Gastroesophageal sphincter (tissue), 4 donors: ENCODE results near the gene FRMD1. TPM values are rescaled to one million over a fixed set of nuclear protein-coding genes. Genes with fewer than 3 reads are reported as not detected.

Experiments used
- ATAC-seq: fragments of 150-250 bp; one replicate; pipeline ENCODE4 v1.9.1; 2016; ENCODE audit warnings: mild to moderate bottlenecking, moderate library complexity
- H3K27ac ChIP-seq, 4 donors: fragments of 200-600 bp; sonication (generic) in 3 of 4; 1 replicate in 3 of 4; 2 replicates in 1 of 4; pipeline ENCODE4 v1.5.1; 2016 to 2019
- H3K27me3 ChIP-seq: fragments of 200-600 bp; sonication (generic); one replicate; pipeline ENCODE4 v1.5.1; 2019
- H3K36me3 ChIP-seq, 2 donors: fragments of 200-600 bp; sonication (generic); one replicate each; pipeline ENCODE4 v1.5.1; 2019; ENCODE audit warnings: control low read depth in 1 of 2
- H3K4me1 ChIP-seq, 3 donors: fragments of 200-600 bp; sonication (generic); 1 replicate in 2 of 3; 2 replicates in 1 of 3; pipeline ENCODE4 v1.5.1; 2016 to 2019; ENCODE audit warnings: control low read depth in 2 of 3
- H3K4me3 ChIP-seq, 2 donors: fragments of 200-600 bp; sonication (generic); one replicate each; pipeline ENCODE4 v1.5.1; 2019; ENCODE audit warnings: mild to moderate bottlenecking in 1 of 2, moderate library complexity in 1 of 2
- H3K9me3 ChIP-seq, 3 donors: fragments of 200-600 bp; sonication (generic); one replicate each; pipeline ENCODE4 v1.5.1; 2017 to 2019; ENCODE audit warnings: control low read depth in 2 of 3
- CTCF ChIP-seq, 4 experiments: fragments of 200-600 bp in 2 of 4; fragments of 450-650 bp in 2 of 4; sonication (generic) in 1 of 4; IDR thresholded peaks; one replicate each; pipeline ENCODE4 v1.5.1; 2017 to 2019; ENCODE audit warnings: antibody characterized with exemption in 4 of 4, mild to moderate bottlenecking in 2 of 4, moderate library complexity in 2 of 4
- EP300 ChIP-seq: sonication (generic); formaldehyde crosslinking; IDR thresholded peaks from one replicate; pipeline ENCODE4 v1.6.1; 2017; ENCODE audit warnings: antibody characterized with exemption, mild to moderate bottlenecking
- POLR2A ChIP-seq, 2 donors: fragments of 450-650 bp; IDR thresholded peaks; one replicate each; pipeline ENCODE4 v1.6.1; 2017; ENCODE audit warnings: antibody characterized with exemption in 2 of 2, mild to moderate bottlenecking in 2 of 2, moderate library complexity in 1 of 2
- POLR2AphosphoS5 ChIP-seq: sonication (generic); formaldehyde crosslinking; IDR thresholded peaks from one replicate; pipeline ENCODE4 v1.6.1; 2017; ENCODE audit warnings: antibody characterized with exemption
- WGBS, 2 donors: methylation state at CpG; one replicate each; pipeline ENCODE4 v1.1.5; 2018; ENCODE audit warnings: low coverage in 1 of 2; 5-methylcytosine and 5-hydroxymethylcytosine counted together
- total RNA-seq, 4 donors: library from RNA; depleted of rRNA; stranded (reverse); fragments of >200 nt; gene quantifications; one replicate each; pipeline ENCODE4 v1.1.0, GENCODE V29; 2016

FRMD1 gene
- total RNA-seq, 4 donors from 2014 or later: 0.10 to 0.54 (median 0.23) TPM; not detected in 1

- TF ChIP-seq CTCF (IDR thresholded peaks at IDR 0.05): no peak
- TF ChIP-seq EP300: no peak
- TF ChIP-seq POLR2A (IDR thresholded peaks at IDR 0.05): no peak
- TF ChIP-seq POLR2AphosphoS5: no peak
- Histone ChIP-seq H3K9me3 (no peaks in the 10 kb centered on the region), H3K36me3 (no peaks in the 10 kb centered on the region), H3K4me1 (peaks cover 0 to 10% (median 0%) of the 10 kb centered on the region in 3 donors), H3K4me3 (no peak overlapping the region), H3K27me3 (no peaks in the 10 kb centered on the region), H3K27ac (no peak overlapping the region)
- ATAC-seq: no peak
- WGBS, 2 donors: 92 to 95% methylated on average over 3 of the region's 3 CpGs
Measured at GRCh38 chr6:168046696-168047095, 32.3 kb downstream of the FRMD1 start.

GRCh38 chr6:168045706-168046620 is 33.0 kb downstream of the FRMD1 start:
- no peak for ATAC-seq
- Histone ChIP-seq H3K27ac (peak overlapping the region in 1 of 4 donors; percentile 19), H3K4me3 (no peak overlapping the region), H3K36me3 (no peaks in the 10 kb centered on the region), H3K4me1 (peaks cover 0 to 10% (median 0%) of the 10 kb centered on the region in 3 donors), H3K9me3 (peaks cover 0 to 5% (median 0%) of the 10 kb centered on the region in 3 donors), H3K27me3 (no peaks in the 10 kb centered on the region)
- 76 to 87% methylated on average over 3 to 6 of the region's 20 CpGs for WGBS, 2 donors
- TF ChIP-seq EP300 (no peak), POLR2A (IDR thresholded peaks at IDR 0.05) (no peak), CTCF (IDR thresholded peaks at IDR 0.05) (no peak)

GRCh38 chr6:168045141-168045691 is 33.8 kb downstream of the FRMD1 start:
- H3K4me3 ChIP-seq: no peak overlapping the region
- peak overlapping the region in 1 of 4 donors; percentile 19 for H3K27ac ChIP-seq
- 93% methylated on average over 6 of the region's 19 CpGs; no CpG with 5 or more reads in 1 of the 2 donors for WGBS, 2 donors
- TF ChIP-seq CTCF (IDR thresholded peaks at IDR 0.05) (no peak), POLR2A (IDR thresholded peaks at IDR 0.05) (no peak), EP300 (no peak), POLR2AphosphoS5 (no peak)
- H3K9me3 ChIP-seq: peaks cover 0 to 12% (median 0%) of the 10 kb centered on the region in 3 donors
- peaks cover 0 to 10% (median 0%) of the 10 kb centered on the region in 3 donors for H3K4me1 ChIP-seq
- ATAC-seq: no peak
- H3K36me3 ChIP-seq: no peaks in the 10 kb centered on the region
- H3K27me3 ChIP-seq: no peaks in the 10 kb centered on the region

GRCh38 chr6:168044521-168045130 is 34.4 kb downstream of the FRMD1 start:
- H3K4me1 ChIP-seq: peaks cover 0 to 10% (median 0%) of the 10 kb centered on the region in 3 donors
- H3K27me3 ChIP-seq: no peaks in the 10 kb centered on the region
- peaks cover 0 to 18% (median 0%) of the 10 kb centered on the region in 3 donors for H3K9me3 ChIP-seq
- H3K36me3 ChIP-seq: no peaks in the 10 kb centered on the region
- TF ChIP-seq POLR2AphosphoS5: no peak
- TF ChIP-seq POLR2A (IDR thresholded peaks at IDR 0.05): no peak
- no peak for TF ChIP-seq EP300
- TF ChIP-seq CTCF (IDR thresholded peaks at IDR 0.05): no peak
- no peak overlapping the region for H3K4me3 ChIP-seq
- ATAC-seq: no peak
- WGBS, 2 donors: 93 to 100% methylated on average over 3 to 5 of the region's 28 CpGs
- H3K27ac ChIP-seq: no peak overlapping the region
